ENCODE data around the gene GNAQ. TPM values are rescaled to one million over a fixed set of nuclear protein-coding genes. Genes with fewer than 3 reads are reported as not detected.

The GNAQ gene
- total RNA-seq, 1 donor = 35.0 TPM

GRCh38 chr9:77856615-77857014 is 175.0 kb downstream of the GNAQ start:
- no peak for DNase-seq (ENCODE audit: low read depth in 2 of 3, low spot score in 2 of 3)

DNA sequence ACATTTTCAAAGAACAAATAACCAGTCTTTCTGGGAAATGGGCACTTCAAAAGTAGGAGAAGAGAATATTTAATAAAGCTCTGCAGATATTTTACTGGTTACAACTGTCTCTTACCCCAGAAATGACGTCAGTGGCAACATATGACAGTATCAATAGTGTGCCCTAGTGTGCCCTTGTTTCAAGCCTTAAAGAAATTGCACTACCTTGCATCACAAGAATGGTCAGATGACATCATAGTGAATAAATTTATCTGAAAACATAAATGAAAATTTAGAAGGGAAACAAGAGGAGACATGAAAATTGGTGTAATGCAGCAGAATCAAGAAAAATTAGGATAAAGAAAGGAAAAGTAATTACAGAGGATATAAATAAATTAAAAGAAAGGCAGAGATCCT is 176.7 kb downstream of the GNAQ start:
- no peak for DNase-seq (ENCODE audit: low read depth in 2 of 3, low spot score in 2 of 3)

DNA sequence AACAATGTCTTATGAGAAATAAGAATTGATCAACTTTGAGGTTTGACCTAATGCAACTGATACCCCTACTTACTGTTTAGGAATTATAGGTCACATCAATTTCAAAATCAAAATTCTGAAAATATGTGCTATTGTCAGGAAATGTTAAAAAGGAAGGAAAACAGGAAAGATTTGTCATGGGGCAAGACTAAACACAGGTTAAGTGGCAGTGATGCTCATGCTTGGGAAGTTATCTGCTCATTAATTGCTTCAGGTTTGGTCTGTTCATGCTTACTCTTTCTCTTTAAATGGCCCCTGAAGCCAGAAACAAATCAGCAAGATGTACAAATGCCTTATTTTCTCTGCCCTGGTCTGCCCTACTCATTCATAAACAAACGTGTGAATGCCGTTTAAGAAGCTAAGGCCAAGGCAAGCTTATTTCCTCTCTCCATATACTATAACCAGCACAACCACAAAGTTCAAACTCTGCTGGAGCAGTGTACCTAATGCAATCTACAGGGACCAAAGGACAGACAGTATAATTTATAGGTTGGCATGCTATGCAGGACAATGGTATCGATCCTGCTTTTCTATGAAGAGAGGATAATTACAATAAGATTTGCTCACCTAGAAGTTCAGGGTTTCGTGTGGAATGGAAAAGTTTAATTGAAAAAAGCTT is 177.2 kb downstream of the GNAQ start:
- no peak for DNase-seq (ENCODE audit: low read depth in 2 of 3, low spot score in 2 of 3)

DNA sequence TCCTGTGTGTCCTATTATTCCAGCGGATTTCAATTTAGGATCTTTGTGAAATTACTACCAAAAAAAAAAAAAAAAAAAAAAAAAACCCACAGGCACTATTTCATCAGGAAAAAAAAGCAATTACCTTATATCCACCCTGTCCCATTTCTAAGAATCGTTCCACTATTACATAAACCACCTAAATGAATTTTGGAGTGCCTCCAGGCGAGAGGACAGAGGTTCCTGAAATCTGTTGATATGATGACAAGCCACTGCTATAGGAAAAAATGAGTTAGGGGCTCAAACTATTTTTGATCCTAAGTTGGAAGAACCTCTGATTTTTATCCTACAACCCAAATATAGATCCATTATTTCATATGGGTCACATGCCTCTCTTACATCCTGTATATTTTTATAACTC is 177.9 kb downstream of the GNAQ start:
- DNase-seq (ENCODE audit: low read depth in 2 of 3, low spot score in 2 of 3) = no peak

- DNase-seq (ENCODE audit: low read depth in 2 of 3, low spot score in 2 of 3) = no peak
These were observed 179.6 kb downstream of the GNAQ start for GRCh38 chr9:77851882-77852595.

DNA sequence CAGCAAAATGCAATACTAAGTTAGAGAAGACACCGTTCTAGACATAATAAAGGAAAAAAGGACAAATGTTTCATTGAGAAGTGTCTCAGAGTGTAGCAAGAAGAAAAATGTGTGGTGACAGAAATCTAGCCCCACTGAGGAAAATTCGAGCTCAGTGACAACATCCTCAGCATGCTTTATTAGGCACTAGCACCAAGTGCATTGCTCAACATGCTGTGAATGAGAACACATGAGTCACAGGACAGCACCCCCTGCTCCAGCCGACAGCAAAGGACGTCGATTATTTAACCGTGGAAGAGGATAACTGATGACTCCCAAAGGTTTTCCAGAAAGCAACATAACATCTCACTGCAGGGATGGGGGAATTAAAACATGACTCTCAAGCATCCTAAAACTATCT is 182.7 kb downstream of the GNAQ start:
- DNase-seq (ENCODE audit: low read depth in 2 of 3, low spot score in 2 of 3) = no peak

GRCh38 chr9:77848404-77848803 is 183.2 kb downstream of the GNAQ start:
- DNase-seq (ENCODE audit: low read depth in 2 of 3, low spot score in 2 of 3) = no peak

GRCh38 chr9:77847626-77848025 is 184.0 kb downstream of the GNAQ start:
- no peak for DNase-seq (ENCODE audit: low read depth in 2 of 3, low spot score in 2 of 3)

DNA sequence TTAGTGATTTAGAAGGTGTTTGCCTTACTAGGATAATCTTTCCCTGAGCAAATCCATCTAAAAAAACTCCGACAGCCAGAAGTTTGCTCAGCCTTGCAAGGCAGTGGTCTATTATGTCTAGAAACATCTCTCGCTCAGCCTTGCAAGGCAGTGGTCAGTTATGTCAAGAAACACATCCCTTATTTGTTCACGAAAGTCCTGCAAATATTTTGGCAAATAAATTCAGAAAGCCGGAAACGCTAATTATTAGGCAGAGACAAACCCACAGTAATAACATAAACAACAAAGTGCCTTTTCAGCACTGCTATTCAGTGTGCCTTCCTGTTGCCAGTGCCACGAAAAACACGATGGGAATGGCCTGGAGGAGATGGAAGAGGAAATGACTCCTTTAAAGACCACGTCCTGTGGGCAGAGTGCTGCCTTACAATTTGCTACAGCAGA is 184.5 kb downstream of the GNAQ start:
- no peak for DNase-seq (ENCODE audit: low read depth in 2 of 3, low spot score in 2 of 3)

DNA sequence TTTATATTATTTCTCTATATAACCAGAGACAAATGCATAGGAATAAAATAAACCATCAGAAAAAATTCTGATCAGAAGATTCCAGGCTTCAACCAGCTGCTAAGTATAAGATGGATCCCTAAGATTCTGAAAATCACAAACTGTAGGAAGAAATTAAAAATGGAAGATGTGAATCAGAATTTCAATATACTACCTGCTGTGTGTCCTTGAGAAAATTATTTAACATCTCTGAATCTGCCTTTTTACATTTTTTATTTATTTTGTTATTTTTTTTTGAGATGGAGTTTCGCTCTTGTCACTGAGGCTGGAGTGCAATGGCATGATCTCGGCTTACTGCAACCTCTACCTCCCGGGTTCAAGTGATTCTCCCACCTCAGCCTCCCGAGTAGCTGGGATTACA is 187.2 kb downstream of the GNAQ start:
- DNase-seq (ENCODE audit: low read depth in 2 of 3, low spot score in 2 of 3) = no peak

DNA sequence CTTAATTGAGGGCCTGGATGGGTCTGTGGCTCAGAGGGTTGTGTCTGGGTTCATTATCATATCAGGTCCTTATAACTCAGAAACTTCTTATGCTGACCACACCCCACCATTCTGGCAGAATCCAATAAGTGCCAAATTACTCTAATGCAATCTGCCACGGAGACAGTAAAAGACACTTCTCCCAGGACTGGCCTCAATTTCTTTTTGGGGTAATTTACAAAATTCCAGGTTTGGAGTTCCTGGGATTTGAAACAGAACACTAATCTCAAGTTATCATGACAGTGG is 187.8 kb downstream of the GNAQ start:
- DNase-seq (ENCODE audit: low read depth in 2 of 3, low spot score in 2 of 3) = no peak

- DNase-seq (ENCODE audit: low read depth in 2 of 3, low spot score in 2 of 3) = no peak
These were observed 188.3 kb downstream of the GNAQ start for GRCh38 chr9:77843076-77843870.

DNA sequence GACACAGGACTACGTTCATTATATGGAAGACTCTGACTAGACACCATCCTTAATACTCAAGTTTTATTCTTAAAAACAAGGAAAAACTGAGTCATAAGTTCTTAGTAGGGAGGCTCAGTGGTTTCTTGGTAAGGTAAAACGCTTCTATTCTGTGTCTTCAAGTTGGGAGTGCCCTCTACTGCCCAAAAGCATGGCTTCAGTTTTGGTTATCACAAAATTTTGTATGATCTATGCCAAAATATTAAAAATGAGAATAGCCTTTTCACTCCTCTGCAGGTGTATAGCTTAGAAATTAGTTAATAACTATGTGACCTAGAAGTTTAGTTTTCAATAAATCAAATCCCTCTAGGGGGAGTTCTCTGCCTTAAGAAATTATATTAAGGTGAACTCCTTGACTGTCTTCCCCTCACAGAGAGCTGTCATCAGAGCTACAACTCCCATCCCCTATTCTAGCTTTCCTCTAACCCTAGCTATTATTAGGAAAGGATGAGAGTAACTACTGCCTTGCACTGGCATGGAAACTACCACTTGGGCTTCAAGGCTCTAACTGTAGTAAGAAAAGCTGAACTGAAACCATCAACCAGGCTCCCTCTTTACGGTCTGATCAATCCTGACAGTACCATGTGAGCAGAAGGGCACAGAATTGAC is 189.7 kb downstream of the GNAQ start:
- no peak for DNase-seq (ENCODE audit: low read depth in 2 of 3, low spot score in 2 of 3)

DNA sequence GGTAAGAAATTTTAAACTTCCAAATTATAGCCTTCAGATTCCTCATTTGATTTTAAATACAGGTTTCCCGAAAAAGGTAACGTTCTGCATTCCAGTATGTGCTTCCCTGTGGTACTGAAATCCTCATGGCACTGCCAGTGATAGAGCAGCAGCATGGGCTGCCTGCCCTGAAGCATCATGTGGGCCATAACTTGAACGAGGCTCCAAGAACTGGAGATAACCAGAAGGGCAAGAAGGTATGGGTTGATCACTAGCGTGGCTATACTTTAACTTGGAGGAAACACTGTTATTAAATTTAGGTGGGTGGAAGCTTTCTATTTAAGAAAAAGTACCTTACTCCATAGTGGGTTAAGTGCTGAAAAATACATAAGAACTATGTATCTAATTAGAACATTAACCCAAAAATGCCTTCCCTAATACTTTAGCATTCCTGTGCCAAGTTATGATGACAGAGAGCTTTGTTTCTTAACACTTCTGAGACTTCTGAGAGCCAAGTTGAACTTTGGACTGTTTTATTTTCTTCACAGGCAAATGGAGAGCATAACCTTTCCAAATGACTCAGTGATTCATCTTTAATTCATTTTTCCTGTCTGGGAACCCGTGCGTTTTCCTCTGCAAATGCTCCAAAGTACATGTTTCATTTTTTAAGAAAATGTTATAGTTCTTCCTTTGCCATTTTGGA is 192.0 kb downstream of the GNAQ start:
- DNase-seq (ENCODE audit: low read depth in 2 of 3, low spot score in 2 of 3) = no peak

DNA sequence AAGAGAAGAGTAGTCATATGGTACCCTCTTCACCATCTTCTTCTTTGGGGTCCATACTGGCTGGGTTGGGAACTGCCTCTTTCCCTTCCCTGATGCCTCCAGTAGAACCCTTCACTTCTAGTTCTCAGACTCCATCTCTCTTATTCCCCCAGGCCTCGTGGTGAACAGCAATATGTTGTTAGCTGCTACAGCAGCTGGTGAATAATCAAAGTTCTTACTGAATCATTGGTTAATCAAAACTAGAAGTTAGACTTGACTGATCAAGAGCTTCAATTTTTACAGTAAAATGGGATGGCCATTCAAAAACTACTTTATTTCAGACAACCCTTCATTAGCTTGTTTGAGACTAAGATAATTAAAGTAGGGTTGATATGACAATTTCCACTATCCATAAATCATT is 192.6 kb downstream of the GNAQ start:
- DNase-seq (ENCODE audit: low read depth in 2 of 3, low spot score in 2 of 3) = no peak

GRCh38 chr9:77834898-77835488 is 196.6 kb downstream of the GNAQ start:
- no peak for DNase-seq (ENCODE audit: low read depth in 2 of 3, low spot score in 2 of 3)

GRCh38 chr9:77833561-77834429 is 197.8 kb downstream of the GNAQ start:
- DNase-seq (ENCODE audit: low read depth in 2 of 3, low spot score in 2 of 3) = no peak

DNA sequence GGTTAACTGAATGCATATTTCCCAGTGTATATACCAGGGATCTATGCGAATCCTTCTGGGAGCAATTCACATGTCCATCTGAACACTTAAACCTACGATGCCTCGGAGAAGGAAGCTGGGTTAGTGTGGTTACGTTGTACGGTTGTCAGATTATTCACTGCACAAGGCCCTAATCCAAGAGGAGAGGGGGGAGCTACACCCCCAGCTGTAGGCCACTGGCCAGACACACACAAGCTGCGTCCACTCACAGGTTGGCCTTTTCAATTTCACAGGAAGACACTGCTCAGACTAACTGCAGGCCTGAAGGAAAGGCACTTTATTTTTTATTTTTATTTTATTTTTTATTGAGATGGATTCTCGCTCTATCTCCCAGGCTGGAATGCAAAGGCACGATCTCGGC is 199.0 kb downstream of the GNAQ start:
- no peak for DNase-seq (ENCODE audit: low read depth in 2 of 3, low spot score in 2 of 3)

- DNase-seq (ENCODE audit: low read depth in 2 of 3, low spot score in 2 of 3) = no peak
These were observed 199.8 kb downstream of the GNAQ start for GRCh38 chr9:77831781-77832180.

Data from hematopoietic multipotent progenitor cell (in vitro differentiated cells).